ENCODE results near the gene GAK.

GRCh38 chr4:821181-821591 is 110.9 kb downstream of the GAK start:
- TF ChIP-seq EZH2 (IDR thresholded peaks at IDR 0.05), result no peak
- TF ChIP-seq, protein P1, sequence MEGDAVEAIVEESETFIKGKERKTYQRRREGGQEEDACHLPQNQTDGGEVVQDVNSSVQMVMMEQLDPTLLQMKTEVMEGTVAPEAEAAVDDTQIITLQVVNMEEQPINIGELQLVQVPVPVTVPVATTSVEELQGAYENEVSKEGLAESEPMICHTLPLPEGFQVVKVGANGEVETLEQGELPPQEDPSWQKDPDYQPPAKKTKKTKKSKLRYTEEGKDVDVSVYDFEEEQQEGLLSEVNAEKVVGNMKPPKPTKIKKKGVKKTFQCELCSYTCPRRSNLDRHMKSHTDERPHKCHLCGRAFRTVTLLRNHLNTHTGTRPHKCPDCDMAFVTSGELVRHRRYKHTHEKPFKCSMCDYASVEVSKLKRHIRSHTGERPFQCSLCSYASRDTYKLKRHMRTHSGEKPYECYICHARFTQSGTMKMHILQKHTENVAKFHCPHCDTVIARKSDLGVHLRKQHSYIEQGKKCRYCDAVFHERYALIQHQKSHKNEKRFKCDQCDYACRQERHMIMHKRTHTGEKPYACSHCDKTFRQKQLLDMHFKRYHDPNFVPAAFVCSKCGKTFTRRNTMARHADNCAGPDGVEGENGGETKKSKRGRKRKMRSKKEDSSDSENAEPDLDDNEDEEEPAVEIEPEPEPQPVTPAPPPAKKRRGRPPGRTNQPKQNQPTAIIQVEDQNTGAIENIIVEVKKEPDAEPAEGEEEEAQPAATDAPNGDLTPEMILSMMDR (IDR thresholded peaks at IDR 0.05), result no peak
- no peak for TF ChIP-seq EZH2phosphoT487 (IDR thresholded peaks at IDR 0.05)
